ENCODE measurements around the gene ASAH2.

DNA sequence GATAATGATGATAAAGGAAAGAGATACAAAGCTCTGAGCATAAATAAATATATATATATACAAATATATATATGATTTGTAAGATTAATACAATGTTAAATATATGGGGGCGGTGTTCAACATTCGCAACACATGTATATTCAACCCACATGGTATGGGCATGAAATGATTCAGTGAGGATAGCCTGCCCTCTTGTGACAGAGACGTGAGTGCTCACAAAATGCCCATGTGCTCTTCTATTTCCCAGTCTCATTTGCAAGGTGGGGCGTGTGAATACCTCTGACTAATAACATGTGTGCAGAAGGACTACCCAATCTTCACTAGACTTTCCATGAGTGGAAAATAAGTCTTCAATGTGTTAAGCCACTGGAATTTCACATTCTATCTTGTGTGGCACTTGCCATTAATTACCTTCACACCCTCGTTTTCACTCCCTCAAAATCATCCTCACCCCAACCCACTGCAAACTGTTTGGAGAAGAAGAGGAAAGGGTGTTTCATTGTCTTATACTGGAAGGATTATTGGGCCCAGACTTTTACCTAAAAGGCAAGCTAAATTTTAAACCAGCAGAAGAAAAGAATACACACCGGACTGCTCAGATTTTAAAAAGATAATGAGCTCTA, 26.9 kb downstream of the ASAH2 start:
- TF ChIP-seq, protein P1, sequence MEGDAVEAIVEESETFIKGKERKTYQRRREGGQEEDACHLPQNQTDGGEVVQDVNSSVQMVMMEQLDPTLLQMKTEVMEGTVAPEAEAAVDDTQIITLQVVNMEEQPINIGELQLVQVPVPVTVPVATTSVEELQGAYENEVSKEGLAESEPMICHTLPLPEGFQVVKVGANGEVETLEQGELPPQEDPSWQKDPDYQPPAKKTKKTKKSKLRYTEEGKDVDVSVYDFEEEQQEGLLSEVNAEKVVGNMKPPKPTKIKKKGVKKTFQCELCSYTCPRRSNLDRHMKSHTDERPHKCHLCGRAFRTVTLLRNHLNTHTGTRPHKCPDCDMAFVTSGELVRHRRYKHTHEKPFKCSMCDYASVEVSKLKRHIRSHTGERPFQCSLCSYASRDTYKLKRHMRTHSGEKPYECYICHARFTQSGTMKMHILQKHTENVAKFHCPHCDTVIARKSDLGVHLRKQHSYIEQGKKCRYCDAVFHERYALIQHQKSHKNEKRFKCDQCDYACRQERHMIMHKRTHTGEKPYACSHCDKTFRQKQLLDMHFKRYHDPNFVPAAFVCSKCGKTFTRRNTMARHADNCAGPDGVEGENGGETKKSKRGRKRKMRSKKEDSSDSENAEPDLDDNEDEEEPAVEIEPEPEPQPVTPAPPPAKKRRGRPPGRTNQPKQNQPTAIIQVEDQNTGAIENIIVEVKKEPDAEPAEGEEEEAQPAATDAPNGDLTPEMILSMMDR (IDR thresholded peaks at IDR 0.05 in 4 of 5, conservative IDR thresholded peaks at IDR 0.05 in 1 of 5): peak in 2 of 5 experiments; percentile 22 to 32
- no peak for TF ChIP-seq POLR2A (IDR thresholded peaks at IDR 0.05)

Data from gastrocnemius medialis (tissue), 4 donors.